Activated naive CD4-positive, alpha-beta T cell treated with anti-CD3 and anti-CD28 coated beads for 36 hours (primary cell): ENCODE measurements around the gene MRPL49. TPM values are rescaled to one million over a fixed set of nuclear protein-coding genes. Genes with fewer than 3 reads are reported as not detected.
A peak's percentile ranks its signal among the peaks of the same experiment; 100 is the strongest.

ENCODE experiments used
- CTCF ChIA-PET: fragments of 350-600 bp; sonication (Branson Sonifier 250); formaldehyde crosslinking; loops from one replicate; lab custom pipeline; 2021; ENCODE audit warnings: antibody characterized with exemption; lab: Charles Lee
- DNase-seq: peaks from one replicate; pipeline ENCODE4 v3.0.0-alpha.2; 2020
- H3K27ac Mint-ChIP-seq: one replicate; pipeline ENCODE4 v1.8.0; 2021; ENCODE audit warnings: mild to moderate bottlenecking, mixed read lengths
- H3K27me3 Mint-ChIP-seq: one replicate; pipeline ENCODE4 v1.8.0; 2021; ENCODE audit warnings: low read depth, mixed read lengths
- H3K36me3 Mint-ChIP-seq: one replicate; pipeline ENCODE4 v1.8.0; 2021; ENCODE audit warnings: low read depth, mixed read lengths
- H3K4me1 Mint-ChIP-seq: one replicate; pipeline ENCODE4 v1.8.0; 2021; ENCODE audit warnings: low read depth, mixed read lengths
- H3K4me3 Mint-ChIP-seq: one replicate; pipeline ENCODE4 v1.8.0; 2021; ENCODE audit warnings: mild to moderate bottlenecking, moderate library complexity, mixed read lengths
- H3K9me3 Mint-ChIP-seq: one replicate; pipeline ENCODE4 v1.8.0; 2021; ENCODE audit warnings: mixed read lengths
- intact Hi-C: fragments of 100-400 bp; cut with micrococcal nuclease; formaldehyde crosslinking; loops from one replicate; pipeline ENCODE4 v1.15.1; 2023
- total RNA-seq, 2 experiments: library from RNA; stranded (reverse); gene quantifications; one replicate each; pipeline ENCODE4 v1.2.3, GENCODE V29; 2021

Gene MRPL49
- total RNA-seq, 2 experiments from 2014 or later: 49.3 to 51.6 TPM

DNA sequence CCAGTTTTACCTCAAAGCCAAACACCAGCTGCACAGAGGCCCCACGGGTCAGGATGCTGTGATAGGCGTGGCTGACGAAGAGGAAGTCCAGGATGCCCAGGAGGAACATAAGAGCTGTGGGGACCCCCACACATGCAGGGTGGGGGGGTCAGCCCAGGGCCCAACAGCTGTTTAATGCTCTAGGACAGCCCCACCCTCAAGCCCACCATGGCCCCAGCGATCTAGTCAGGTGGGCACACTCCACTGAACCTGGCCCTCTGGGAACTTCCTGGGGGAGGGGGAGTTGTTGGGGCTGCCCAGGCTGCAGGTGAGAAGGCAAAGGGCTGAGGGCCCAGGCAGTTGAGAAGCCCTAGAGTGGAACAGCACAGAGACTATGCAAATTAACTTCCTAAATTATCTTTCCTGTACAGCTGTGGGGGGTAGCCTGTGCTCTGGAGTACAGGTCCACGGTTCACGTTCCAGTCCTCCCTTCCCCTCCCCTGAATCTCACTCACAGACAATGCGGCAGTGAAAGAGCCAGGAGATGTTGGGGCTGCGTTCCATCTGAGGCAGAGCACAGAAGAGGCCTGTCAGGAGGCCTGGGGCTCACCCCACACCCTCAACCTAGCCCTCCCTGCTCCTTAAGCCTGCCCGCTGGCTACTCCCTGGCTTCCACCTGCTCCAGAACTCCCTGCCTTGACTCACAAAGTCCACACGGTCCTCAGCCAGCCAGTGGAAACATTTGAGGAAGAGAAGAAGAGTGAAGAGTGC, 10.3 kb downstream of the MRPL49 start:
- Mint-ChIP-seq H3K36me3 (peaks cover 7% of the 10 kb centered on the region), H3K27ac (peak overlapping the region; percentile 100), H3K4me1 (peaks cover 29% of the 10 kb centered on the region), H3K9me3 (no peaks in the 10 kb centered on the region), H3K4me3 (peak overlapping the region; percentile 99), H3K27me3 (no peaks in the 10 kb centered on the region)
- no peak for DNase-seq
- intact Hi-C loops: loop anchor here (5.0 kb wide), 1 partner anchor 130 kb away; the partner anchor contains the start of gene POLA2
- CTCF ChIA-PET: interaction anchor here (1.0 kb wide), 1 partner anchor 15 kb away, joined by 4 read pairs; the partner anchor contains the start of gene ZNHIT2

DNA sequence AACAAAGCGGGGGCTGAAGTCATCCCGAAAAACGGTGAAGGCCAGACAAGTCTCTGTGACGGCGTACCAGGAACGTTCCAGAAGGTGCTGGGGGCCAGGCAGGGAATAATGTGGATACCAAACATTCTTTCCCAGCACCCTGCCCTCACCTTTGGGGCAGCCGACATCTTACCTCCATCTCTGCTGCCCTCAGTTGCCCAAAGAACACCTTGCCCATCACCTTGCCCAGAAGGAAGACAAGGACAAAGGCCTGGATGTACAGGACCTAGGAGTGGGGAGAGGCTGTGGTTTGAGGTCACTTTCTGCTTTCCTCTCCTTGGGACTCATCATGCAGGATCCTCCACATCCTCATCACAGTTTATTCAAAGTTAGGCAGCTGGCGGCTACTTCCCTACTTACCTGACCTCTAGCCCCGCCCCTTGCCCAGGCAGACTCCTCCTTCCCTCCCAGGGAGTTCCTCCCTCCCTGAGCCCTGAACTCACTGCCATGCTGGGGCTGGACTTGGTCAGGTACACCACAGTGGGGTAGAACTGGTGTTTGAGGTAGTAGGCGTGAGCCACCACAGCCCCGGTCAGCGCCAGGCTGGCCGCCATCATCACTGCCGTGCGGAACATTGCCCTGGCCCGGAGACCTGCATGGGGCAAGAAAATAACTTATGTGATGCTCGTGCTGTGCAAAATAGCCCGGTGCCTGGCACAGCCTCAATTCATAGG, 11.0 kb downstream of the MRPL49 start:
- Mint-ChIP-seq H3K36me3 (peaks cover 7% of the 10 kb centered on the region), H3K4me3 (peak overlapping the region; percentile 99), H3K9me3 (no peaks in the 10 kb centered on the region), H3K27ac (peak overlapping the region; percentile 100), H3K27me3 (no peaks in the 10 kb centered on the region), H3K4me1 (peaks cover 29% of the 10 kb centered on the region)
- intact Hi-C loops: loop anchor here (5.0 kb wide), 1 partner anchor 129 kb away; the partner anchor contains the start of gene POLA2
- DNase-seq: peak; percentile 68
- CTCF ChIA-PET: no interaction called here

DNA sequence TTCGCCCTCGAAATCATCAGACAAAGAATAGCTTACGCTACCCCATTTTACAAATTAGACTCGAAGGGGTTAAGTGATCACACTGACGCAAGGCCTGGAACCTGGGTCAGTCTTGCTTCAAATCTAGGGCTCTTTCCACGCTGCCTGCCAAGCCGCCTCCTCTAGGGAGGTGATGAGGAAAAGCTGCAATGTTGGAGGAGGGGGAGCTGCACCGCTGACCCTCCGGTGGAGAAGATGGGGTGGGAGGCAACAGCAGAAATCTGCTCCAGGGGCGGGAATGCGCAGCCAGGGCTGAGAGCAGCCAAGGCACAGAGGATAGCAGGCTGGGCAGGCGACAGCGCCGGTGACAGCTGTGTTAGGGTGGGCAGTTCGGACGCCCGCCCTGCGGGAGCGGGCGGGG, 11.6 kb downstream of the MRPL49 start:
- H3K27ac Mint-ChIP-seq: peak overlapping the region; percentile 100
- peaks cover 7% of the 10 kb centered on the region for H3K36me3 Mint-ChIP-seq

DNA sequence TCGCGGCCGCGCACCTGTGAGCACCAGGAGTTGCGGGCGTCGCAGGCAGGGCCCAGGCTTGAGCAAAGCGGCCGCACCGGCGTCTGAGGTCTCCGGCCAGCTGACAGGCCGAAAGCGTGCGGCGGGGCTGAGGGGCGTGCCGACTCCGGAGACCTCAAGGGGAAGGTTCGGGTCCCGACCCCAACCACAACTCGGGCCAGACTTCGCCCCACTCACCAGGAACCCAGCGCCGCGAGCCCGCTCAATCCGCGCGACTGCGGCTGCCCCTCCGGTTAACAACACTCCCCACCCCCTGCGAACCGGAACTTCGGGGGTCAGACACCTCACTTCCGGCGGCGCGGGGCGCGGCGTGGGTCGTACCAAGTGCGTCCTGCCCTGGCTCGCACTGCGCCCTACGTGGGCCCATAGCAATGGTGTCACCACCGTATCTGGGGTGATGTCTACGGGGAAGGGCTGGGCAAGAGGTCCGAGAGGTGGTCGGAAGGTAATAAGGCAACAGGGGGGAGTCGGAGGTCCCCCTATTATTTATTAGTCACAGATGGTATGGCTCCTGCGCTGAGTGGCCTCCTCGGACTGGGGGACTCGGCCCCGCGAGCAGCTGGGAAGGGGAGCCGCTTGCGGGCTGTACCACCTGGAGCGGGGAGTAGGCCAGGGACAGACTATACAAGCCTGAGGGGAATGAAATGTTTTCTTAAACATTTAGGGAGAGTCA, 12.3 kb downstream of the MRPL49 start, which contains the start of gene SYVN1:
Gene SYVN1 (minus strand): TSS at position 280 of the 712 bp plus-strand sequence. CDS start 918 bp downstream, outside the sequence.
- H3K4me1 Mint-ChIP-seq: peaks cover 29% of the 10 kb centered on the region
- peak within 1 kb of the TSS; percentile 99 for H3K4me3 Mint-ChIP-seq
- peak within 1 kb of the TSS; percentile 100 for H3K27ac Mint-ChIP-seq
- H3K27me3 Mint-ChIP-seq: no peaks in the 10 kb centered on the region
- CTCF ChIA-PET: interaction anchor here (0.5 to 2.1 kb wide), 4 partner anchors 23 to 181 kb away, joined by 3 to 8 read pairs (median 4); partner anchors contain the start of gene CAPN1
- H3K9me3 Mint-ChIP-seq: no peaks in the 10 kb centered on the region
- intact Hi-C loops: loop anchor here (1.0 to 5.0 kb wide), 2 partner anchors 17 to 128 kb away; partner anchors contain the start of genes POLA2 and ZNHIT2
- H3K36me3 Mint-ChIP-seq: peaks cover 7% of the 10 kb centered on the region
- peak; percentile 92 for DNase-seq

More for the DNA sequence above, 11.6 kb downstream of the MRPL49 start:
- DNase-seq: no peak
- intact Hi-C loops: loop anchor here (1.0 to 5.0 kb wide), 2 partner anchors 16 to 129 kb away; partner anchors contain the start of genes POLA2 and ZNHIT2
- Mint-ChIP-seq H3K9me3 (no peaks in the 10 kb centered on the region), H3K27me3 (no peaks in the 10 kb centered on the region), H3K4me3 (peak overlapping the region; percentile 99), H3K4me1 (peaks cover 29% of the 10 kb centered on the region)
- CTCF ChIA-PET: no interaction called here

DNA sequence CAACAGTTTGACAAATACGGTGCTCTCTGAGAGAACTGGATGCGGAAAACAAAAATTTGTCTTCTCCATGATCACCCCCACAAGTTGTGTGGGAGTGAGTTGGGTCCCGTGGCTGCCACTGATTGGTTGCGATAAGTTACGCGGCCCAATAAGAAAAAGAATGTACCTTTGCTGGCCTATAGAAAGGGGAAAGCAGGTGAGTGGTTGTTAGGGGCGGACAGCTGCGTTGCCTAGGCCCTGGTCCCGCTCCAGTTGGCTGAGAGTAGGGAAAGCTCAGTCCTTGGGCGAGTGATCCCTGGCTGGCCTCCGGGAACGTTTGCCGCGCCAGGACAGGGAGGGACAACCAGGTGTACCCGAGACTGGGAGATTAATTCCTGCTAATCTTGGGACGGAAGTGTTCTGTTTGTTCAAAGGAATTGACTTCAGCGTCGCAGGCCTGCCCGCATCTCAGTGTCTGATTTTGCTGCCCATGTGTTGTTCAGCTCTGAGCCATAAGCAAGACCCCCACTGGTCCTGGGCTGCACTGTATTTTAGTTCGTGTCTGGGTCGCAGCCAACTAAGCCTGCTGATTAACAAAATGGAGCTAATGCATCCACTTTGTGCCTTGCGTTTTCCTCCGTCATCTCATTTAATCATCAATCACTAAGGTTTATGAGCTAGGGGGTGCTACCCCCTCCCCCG, 13.0 kb downstream of the MRPL49 start:
- no peaks in the 10 kb centered on the region for H3K9me3 Mint-ChIP-seq

DNA sequence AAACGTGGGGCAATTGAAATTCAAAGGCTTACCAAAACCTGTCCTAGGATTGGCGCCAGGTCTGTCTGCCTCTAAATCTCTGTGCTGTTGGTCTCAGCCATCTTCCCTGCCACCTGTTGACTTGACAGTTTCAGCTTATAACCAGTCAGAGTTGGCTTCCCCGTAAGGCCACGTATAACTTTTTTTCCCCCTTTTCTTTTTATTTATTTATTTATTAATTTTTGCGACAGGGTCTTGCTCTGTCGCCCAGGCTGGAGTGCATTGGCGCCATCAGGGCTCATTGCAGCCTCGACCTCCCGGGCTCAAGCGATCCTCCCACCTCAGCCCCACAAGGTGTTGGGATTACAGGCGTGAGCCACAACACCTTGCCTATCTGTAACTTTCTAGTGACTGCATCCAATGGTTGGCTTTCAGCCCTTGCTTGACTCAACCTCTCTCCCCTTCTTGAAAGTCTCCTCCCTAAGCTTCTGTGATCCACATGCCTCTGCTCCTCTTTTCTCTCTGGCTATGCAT, 13.6 kb downstream of the MRPL49 start:
- Mint-ChIP-seq H3K4me1 (peaks cover 29% of the 10 kb centered on the region), H3K27ac (peak overlapping the region; percentile 100), H3K9me3 (no peaks in the 10 kb centered on the region), H3K27me3 (no peaks in the 10 kb centered on the region), H3K36me3 (peaks cover 7% of the 10 kb centered on the region), H3K4me3 (peak overlapping the region; percentile 99)
- peak; percentile 34 for DNase-seq
- CTCF ChIA-PET: interaction anchor here (0.6 to 2.1 kb wide), 8 partner anchors 13 to 180 kb away, joined by 3 to 8 read pairs (median 4); partner anchors contain the start of gene CAPN1
- intact Hi-C loops: loop anchor here (1.0 kb wide), 2 partner anchors 13 to 39 kb away; partner anchors contain the start of genes FAU, MRPL49 and VPS51

More for the DNA sequence above, 13.0 kb downstream of the MRPL49 start:
- Mint-ChIP-seq H3K36me3 (peaks cover 7% of the 10 kb centered on the region), H3K27ac (peak overlapping the region; percentile 100), H3K4me3 (peak overlapping the region; percentile 99), H3K4me1 (peaks cover 29% of the 10 kb centered on the region), H3K27me3 (no peaks in the 10 kb centered on the region)
- intact Hi-C loops: loop anchor here (1.0 to 5.0 kb wide), 4 partner anchors 13 to 127 kb away; partner anchors contain the start of genes FAU, MRPL49, POLA2 and VPS51
- CTCF ChIA-PET: interaction anchor here (0.6 to 2.1 kb wide), 7 partner anchors 14 to 180 kb away, joined by 3 to 8 read pairs (median 4); partner anchors contain the start of gene CAPN1
- DNase-seq: peak; percentile 92

DNA sequence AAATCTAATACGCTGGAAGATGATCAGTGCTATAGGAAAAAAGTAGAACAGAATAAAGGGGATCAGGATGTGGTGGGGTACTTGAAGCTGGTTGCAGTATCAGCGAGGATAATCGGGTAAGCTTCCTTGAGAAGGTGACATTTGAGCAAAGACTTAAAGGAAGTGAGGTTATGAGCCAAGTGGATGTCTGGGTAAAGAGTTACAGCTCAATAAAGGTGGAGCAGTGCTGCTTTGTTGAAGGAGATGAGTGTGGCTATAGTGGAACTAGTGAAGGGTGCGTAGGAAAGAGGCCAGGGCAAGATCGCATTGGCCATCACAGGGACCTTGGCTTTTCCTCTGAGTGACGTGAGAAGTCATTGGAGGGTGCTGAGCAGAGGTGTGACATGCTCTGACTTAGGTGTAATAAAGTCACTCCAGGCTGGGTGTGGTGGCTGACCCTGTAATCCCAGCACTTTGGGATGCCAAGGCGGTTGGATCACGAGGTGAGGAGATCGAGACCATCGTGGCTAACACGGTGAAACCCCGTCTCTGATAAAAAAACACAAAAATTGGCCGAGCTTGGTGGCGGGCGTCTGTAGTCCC, 14.5 kb downstream of the MRPL49 start:
- no peak for DNase-seq
- peaks cover 4% of the 10 kb centered on the region for H3K36me3 Mint-ChIP-seq
- H3K9me3 Mint-ChIP-seq: no peaks in the 10 kb centered on the region
- intact Hi-C loops: no loop called here
- peak overlapping the region; percentile 68 for H3K4me3 Mint-ChIP-seq
- H3K27ac Mint-ChIP-seq: peak overlapping the region; percentile 82
- CTCF ChIA-PET: interaction anchor here (0.9 to 2.1 kb wide), 4 partner anchors 12 to 195 kb away, joined by 3 to 8 read pairs (median 4); partner anchors contain the start of gene CAPN1
- no peaks in the 10 kb centered on the region for H3K27me3 Mint-ChIP-seq
- peaks cover 28% of the 10 kb centered on the region for H3K4me1 Mint-ChIP-seq

DNA sequence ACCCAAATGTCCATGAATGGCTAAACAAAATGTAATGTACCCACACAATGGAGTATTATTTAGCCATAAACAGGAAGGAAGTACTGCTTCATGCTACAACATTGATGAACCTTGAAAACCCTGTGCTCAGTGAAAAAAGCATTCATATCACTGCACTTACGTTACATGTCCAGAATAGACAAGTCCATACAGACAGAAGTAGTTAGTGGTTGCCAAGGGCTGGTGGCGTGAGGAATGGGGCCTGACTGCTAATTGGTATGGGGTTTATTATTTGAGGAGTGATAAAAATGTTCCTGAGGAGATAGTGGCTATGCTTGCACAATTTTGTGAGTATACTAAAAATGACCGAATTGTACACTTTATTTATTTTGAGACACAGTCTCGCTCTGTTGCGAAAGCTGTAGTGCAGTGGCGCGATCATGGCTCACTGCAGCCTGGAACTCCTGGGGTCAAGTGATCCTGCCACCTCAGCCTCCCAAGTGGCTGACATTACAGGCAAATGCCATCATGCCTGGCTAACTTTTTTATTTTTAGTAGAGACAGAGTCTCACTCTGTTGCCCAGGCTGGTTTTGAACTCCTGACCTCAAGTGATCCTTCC, 19.9 kb downstream of the MRPL49 start:
- no peaks in the 10 kb centered on the region for H3K27me3 Mint-ChIP-seq
- H3K4me1 Mint-ChIP-seq: no peaks in the 10 kb centered on the region
- no peaks in the 10 kb centered on the region for H3K36me3 Mint-ChIP-seq
- no peak for DNase-seq
- no peak overlapping the region for H3K4me3 Mint-ChIP-seq
- intact Hi-C loops: loop anchor here (2.0 kb wide), 1 partner anchor 25 kb away; no protein-coding TSS in a partner anchor
- H3K27ac Mint-ChIP-seq: no peak overlapping the region
- no peaks in the 10 kb centered on the region for H3K9me3 Mint-ChIP-seq
- CTCF ChIA-PET: no interaction called here

DNA sequence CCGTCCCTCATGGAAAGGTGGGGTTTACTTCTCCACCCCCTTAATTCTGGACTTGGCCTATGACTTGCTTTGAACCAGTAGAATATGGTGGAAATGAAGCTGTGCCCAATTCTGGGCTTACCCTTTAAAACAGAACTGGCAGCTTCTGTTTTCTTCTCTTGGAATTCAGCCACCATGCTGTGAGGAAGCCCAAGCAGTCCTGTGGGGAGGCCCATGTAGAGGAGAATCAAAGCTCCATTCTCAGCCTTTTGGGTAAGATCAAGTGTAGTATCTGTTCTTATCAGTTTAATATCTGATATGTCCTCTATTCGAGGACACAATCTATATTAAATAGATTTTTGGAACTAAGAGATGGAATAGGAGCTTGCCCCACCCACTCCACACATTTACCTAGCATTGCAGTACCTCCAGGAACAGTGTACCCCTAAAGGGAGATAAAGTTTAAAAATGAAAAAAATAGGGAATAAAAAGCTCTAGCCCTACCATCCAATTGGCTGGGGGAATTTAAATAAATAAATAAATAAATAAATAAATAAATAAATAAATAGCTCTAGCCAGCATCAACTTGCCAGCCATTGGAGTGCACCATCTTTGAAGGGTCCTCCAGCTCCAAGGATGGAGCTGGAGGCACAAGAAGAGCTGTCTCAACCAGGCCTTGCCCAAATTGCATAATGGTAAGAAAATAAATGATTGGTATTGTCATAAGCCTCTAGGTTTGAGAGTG, 25.4 kb downstream of the MRPL49 start:
- intact Hi-C loops: no loop called here
- CTCF ChIA-PET: interaction anchor here (0.6 to 1.1 kb wide), 3 partner anchors 21 to 108 kb away, joined by 3 read pairs; no protein-coding TSS in a partner anchor
- H3K4me3 Mint-ChIP-seq: no peak overlapping the region
- no peak overlapping the region for H3K27ac Mint-ChIP-seq
- H3K27me3 Mint-ChIP-seq: no peaks in the 10 kb centered on the region
- no peaks in the 10 kb centered on the region for H3K36me3 Mint-ChIP-seq
- DNase-seq: no peak
- no peaks in the 10 kb centered on the region for H3K4me1 Mint-ChIP-seq
- H3K9me3 Mint-ChIP-seq: no peaks in the 10 kb centered on the region

DNA sequence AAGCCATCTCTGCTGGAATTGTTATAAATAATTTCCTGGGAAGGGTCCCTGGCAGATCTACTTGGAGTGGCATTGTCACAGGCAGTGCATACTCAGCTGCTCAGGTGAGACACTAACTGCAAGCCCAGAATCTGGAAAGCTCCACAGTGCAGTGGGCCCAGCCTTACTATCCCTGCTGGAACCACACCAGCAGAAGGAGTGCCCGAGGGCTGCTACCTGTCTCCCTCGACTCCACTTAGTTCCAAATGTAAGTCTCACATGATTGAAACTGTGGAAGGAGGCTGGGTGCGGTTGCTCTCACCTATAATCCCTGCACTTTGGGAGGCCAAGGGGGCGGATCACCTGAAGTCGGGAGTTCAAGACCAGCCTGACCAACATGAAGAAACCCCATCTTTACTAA, 26.5 kb downstream of the MRPL49 start:
- H3K4me1 Mint-ChIP-seq: no peaks in the 10 kb centered on the region

More for the DNA sequence above, 26.5 kb downstream of the MRPL49 start:
- DNase-seq: no peak
- H3K27ac Mint-ChIP-seq: no peak overlapping the region
- no peaks in the 10 kb centered on the region for H3K27me3 Mint-ChIP-seq
- no peak overlapping the region for H3K4me3 Mint-ChIP-seq
- intact Hi-C loops: no loop called here
- no peaks in the 10 kb centered on the region for H3K36me3 Mint-ChIP-seq
- CTCF ChIA-PET: interaction anchor here (1.0 kb wide), 1 partner anchor 13 kb away, joined by 3 read pairs; no protein-coding TSS in a partner anchor
- no peaks in the 10 kb centered on the region for H3K9me3 Mint-ChIP-seq
